ENCODE data around the gene CD74.
A peak's percentile ranks its signal among the peaks of the same experiment; 100 is the strongest.

The CD74 gene

GRCh38 chr5:150436141-150436680 lies 23.5 kb upstream of the CD74 start:
- no peak overlapping the region for H3K4me3 Mint-ChIP-seq
- no peak overlapping the region for H3K27ac Mint-ChIP-seq
- DNase-seq = peak; percentile 93
- H3K36me3 Mint-ChIP-seq (ENCODE audit: low read depth) = no peaks in the 10 kb centered on the region
- H3K9me3 Mint-ChIP-seq = no peaks in the 10 kb centered on the region
- peak; percentile 82 for TF ChIP-seq CTCF (IDR thresholded peaks at IDR 0.05)
- peaks cover 9% of the 10 kb centered on the region for H3K4me1 Mint-ChIP-seq
- peaks cover 10% of the 10 kb centered on the region for H3K27me3 Mint-ChIP-seq (ENCODE audit: low read depth, poor library complexity)

GRCh38 chr5:150434464-150434863 lies 21.8 kb upstream of the CD74 start:
- Mint-ChIP-seq H3K9me3 (no peaks in the 10 kb centered on the region), H3K27me3 (ENCODE audit: low read depth, poor library complexity) (peaks cover 10% of the 10 kb centered on the region), H3K4me1 (peaks cover 8% of the 10 kb centered on the region), H3K4me3 (no peak overlapping the region), H3K27ac (no peak overlapping the region), H3K36me3 (ENCODE audit: low read depth) (no peaks in the 10 kb centered on the region)
- no peak for DNase-seq
- TF ChIP-seq CTCF (IDR thresholded peaks at IDR 0.05) = no peak

DNA sequence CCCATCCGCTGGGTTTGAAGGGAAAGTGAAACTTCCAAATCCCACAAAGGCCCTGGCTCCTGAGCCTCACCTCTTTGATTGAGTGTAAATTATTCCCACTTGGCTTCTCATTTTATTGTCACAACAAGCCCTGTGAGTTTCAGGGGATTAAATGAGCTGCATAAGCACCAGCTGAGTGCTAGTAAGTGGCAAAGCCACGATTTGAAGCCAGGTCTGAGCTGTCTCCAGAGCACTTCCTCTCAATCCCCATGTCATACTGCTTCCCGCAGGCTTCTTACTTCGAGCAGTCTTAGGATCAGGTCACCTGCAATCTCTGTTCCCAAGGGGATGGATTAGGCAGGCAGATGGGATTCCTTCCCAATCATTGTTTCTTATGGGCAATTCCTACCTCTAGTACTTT lies 18.9 kb upstream of the CD74 start:
- no peaks in the 10 kb centered on the region for H3K36me3 Mint-ChIP-seq (ENCODE audit: low read depth)
- peaks cover 5% of the 10 kb centered on the region for H3K27me3 Mint-ChIP-seq (ENCODE audit: low read depth, poor library complexity)
- DNase-seq = no peak
- peaks cover 28% of the 10 kb centered on the region for H3K4me1 Mint-ChIP-seq
- H3K4me3 Mint-ChIP-seq = no peak overlapping the region
- TF ChIP-seq CTCF (IDR thresholded peaks at IDR 0.05) = no peak
- H3K27ac Mint-ChIP-seq = peak overlapping the region; percentile 89
- H3K9me3 Mint-ChIP-seq = no peaks in the 10 kb centered on the region

DNA sequence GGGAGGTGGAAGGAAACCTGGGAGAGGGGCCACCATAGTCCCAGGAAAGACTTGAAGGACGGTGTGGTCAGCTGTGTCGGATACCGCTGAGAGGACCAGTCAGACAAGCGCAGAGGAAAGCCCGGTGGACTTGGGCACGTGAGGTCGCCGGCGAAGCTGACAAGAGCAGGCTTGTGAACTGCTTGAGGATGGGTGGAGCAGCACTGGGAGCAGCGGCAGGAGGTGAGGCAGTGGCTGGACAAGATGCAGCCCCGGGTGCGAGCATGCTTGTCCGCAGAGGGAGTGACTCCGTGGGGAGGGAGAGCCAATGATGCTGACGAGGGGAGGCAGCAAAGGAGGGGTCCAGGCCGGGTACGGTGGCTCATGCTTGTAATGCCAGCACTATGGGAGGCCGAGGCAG lies 18.3 kb upstream of the CD74 start:
- H3K27ac Mint-ChIP-seq = no peak overlapping the region
- H3K9me3 Mint-ChIP-seq = no peaks in the 10 kb centered on the region
- no peak for DNase-seq
- no peak for TF ChIP-seq CTCF (IDR thresholded peaks at IDR 0.05)
- H3K27me3 Mint-ChIP-seq (ENCODE audit: low read depth, poor library complexity) = peaks cover 4% of the 10 kb centered on the region
- no peak overlapping the region for H3K4me3 Mint-ChIP-seq
- no peaks in the 10 kb centered on the region for H3K36me3 Mint-ChIP-seq (ENCODE audit: low read depth)
- peaks cover 26% of the 10 kb centered on the region for H3K4me1 Mint-ChIP-seq

- Mint-ChIP-seq H3K4me3 (no peak overlapping the region), H3K27ac (peak overlapping the region; percentile 96), H3K36me3 (ENCODE audit: low read depth) (no peaks in the 10 kb centered on the region), H3K4me1 (peaks cover 23% of the 10 kb centered on the region), H3K9me3 (no peaks in the 10 kb centered on the region), H3K27me3 (ENCODE audit: low read depth, poor library complexity) (peaks cover 4% of the 10 kb centered on the region)
- no peak for DNase-seq
- TF ChIP-seq CTCF (IDR thresholded peaks at IDR 0.05) = no peak
These were observed 16.7 kb upstream of the CD74 start for GRCh38 chr5:150429410-150429873.

- Mint-ChIP-seq H3K27ac (peak overlapping the region; percentile 68), H3K27me3 (ENCODE audit: low read depth, poor library complexity) (peaks cover 4% of the 10 kb centered on the region), H3K4me1 (peaks cover 23% of the 10 kb centered on the region), H3K9me3 (no peaks in the 10 kb centered on the region), H3K36me3 (ENCODE audit: low read depth) (no peaks in the 10 kb centered on the region), H3K4me3 (no peak overlapping the region)
- TF ChIP-seq CTCF (IDR thresholded peaks at IDR 0.05) = no peak
- no peak for DNase-seq
These were observed 16.3 kb upstream of the CD74 start for GRCh38 chr5:150428978-150429377.

Data from nephron progenitor cell (in vitro differentiated cells).